ENCODE results near the gene ADGRG3.

The ADGRG3 gene

GRCh38 chr16:57694725-57695679, 26.9 kb downstream of the ADGRG3 start, which contains the start of gene DRC7:
Gene DRC7, plus strand, starts transcription at chr16:57694806. Its CDS starts 3,144 bp downstream, at chr16:57697950.
- in situ Hi-C loops (cut with MboI; ENCODE audit: low sequenced_read_pairs), result no loop called here

- in situ Hi-C loops (cut with MboI; ENCODE audit: low sequenced_read_pairs), result no loop called here
Measured at GRCh38 chr16:57695680-57696069, 27.6 kb downstream of the ADGRG3 start.

GRCh38 chr16:57696240-57696639, 28.1 kb downstream of the ADGRG3 start:
- in situ Hi-C loops (cut with MboI; ENCODE audit: low sequenced_read_pairs), result no loop called here

GRCh38 chr16:57697896-57698537, 29.9 kb downstream of the ADGRG3 start:
- in situ Hi-C loops (cut with MboI; ENCODE audit: low sequenced_read_pairs), result no loop called here

GRCh38 chr16:57698812-57699405, 30.8 kb downstream of the ADGRG3 start:
- in situ Hi-C loops (cut with MboI; ENCODE audit: low sequenced_read_pairs), result no loop called here

GRCh38 chr16:57699481-57699880, 31.4 kb downstream of the ADGRG3 start:
- in situ Hi-C loops (cut with MboI; ENCODE audit: low sequenced_read_pairs), result no loop called here

- in situ Hi-C loops (cut with MboI; ENCODE audit: low sequenced_read_pairs), result no loop called here
Measured at GRCh38 chr16:57699899-57700298, 31.8 kb downstream of the ADGRG3 start.

- in situ Hi-C loops (cut with MboI; ENCODE audit: low sequenced_read_pairs), result no loop called here
Measured at GRCh38 chr16:57700781-57701551, 32.9 kb downstream of the ADGRG3 start.

- in situ Hi-C loops (cut with MboI; ENCODE audit: low sequenced_read_pairs), result no loop called here
Measured at GRCh38 chr16:57701759-57702371, 33.8 kb downstream of the ADGRG3 start.

- in situ Hi-C loops (cut with MboI; ENCODE audit: low sequenced_read_pairs), result no loop called here
Measured at GRCh38 chr16:57703416-57704010, 35.4 kb downstream of the ADGRG3 start.

- in situ Hi-C loops (cut with MboI; ENCODE audit: low sequenced_read_pairs), result no loop called here
Measured at GRCh38 chr16:57704011-57704904, 36.2 kb downstream of the ADGRG3 start.

- in situ Hi-C loops (cut with MboI; ENCODE audit: low sequenced_read_pairs), result no loop called here
Measured at GRCh38 chr16:57704905-57705852, 37.1 kb downstream of the ADGRG3 start.

GRCh38 chr16:57706717-57707116, 38.6 kb downstream of the ADGRG3 start:
- in situ Hi-C loops (cut with MboI; ENCODE audit: low sequenced_read_pairs), result no loop called here

GRCh38 chr16:57707331-57707730, 39.2 kb downstream of the ADGRG3 start:
- in situ Hi-C loops (cut with MboI; ENCODE audit: low sequenced_read_pairs), result no loop called here

- in situ Hi-C loops (cut with MboI; ENCODE audit: low sequenced_read_pairs), result no loop called here
Measured at GRCh38 chr16:57708168-57708567, 40.1 kb downstream of the ADGRG3 start.

- in situ Hi-C loops (cut with MboI; ENCODE audit: low sequenced_read_pairs), result no loop called here
Measured at GRCh38 chr16:57709663-57710062, 41.6 kb downstream of the ADGRG3 start.

GRCh38 chr16:57711346-57711745, 43.2 kb downstream of the ADGRG3 start:
- in situ Hi-C loops (cut with MboI; ENCODE audit: low sequenced_read_pairs), result no loop called here

GRCh38 chr16:57711993-57712392, 43.9 kb downstream of the ADGRG3 start:
- in situ Hi-C loops (cut with MboI; ENCODE audit: low sequenced_read_pairs), result no loop called here
